ENCODE data around the gene KPNA1.

Gene KPNA1

DNA sequence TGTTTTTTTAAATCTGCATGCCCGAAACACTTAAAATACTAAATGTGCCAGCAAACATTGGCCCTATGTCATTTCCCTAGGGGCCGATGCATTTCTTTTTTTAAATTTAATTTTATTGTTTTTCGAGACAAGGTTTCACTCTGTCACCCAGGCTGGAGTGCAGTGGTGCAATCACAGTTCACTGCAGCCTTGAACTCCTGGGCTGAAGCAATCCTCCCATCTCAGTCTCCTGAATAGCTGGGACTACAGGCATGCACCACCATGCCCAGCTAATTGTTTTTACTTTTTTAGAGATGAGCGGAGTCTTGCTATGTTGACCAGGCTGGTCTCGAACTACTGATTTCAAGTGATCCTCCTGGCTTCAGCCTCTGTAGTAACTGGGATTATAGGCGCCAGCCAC is 43.9 kb upstream of the KPNA1 start:
- TF ChIP-seq, protein P1, sequence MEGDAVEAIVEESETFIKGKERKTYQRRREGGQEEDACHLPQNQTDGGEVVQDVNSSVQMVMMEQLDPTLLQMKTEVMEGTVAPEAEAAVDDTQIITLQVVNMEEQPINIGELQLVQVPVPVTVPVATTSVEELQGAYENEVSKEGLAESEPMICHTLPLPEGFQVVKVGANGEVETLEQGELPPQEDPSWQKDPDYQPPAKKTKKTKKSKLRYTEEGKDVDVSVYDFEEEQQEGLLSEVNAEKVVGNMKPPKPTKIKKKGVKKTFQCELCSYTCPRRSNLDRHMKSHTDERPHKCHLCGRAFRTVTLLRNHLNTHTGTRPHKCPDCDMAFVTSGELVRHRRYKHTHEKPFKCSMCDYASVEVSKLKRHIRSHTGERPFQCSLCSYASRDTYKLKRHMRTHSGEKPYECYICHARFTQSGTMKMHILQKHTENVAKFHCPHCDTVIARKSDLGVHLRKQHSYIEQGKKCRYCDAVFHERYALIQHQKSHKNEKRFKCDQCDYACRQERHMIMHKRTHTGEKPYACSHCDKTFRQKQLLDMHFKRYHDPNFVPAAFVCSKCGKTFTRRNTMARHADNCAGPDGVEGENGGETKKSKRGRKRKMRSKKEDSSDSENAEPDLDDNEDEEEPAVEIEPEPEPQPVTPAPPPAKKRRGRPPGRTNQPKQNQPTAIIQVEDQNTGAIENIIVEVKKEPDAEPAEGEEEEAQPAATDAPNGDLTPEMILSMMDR (IDR thresholded peaks at IDR 0.05; ENCODE audit: low read depth, low read length) = no peak
- H3K4me3 ChIP-seq (ENCODE audit: low read depth, low read length) = no peak overlapping the region

DNA sequence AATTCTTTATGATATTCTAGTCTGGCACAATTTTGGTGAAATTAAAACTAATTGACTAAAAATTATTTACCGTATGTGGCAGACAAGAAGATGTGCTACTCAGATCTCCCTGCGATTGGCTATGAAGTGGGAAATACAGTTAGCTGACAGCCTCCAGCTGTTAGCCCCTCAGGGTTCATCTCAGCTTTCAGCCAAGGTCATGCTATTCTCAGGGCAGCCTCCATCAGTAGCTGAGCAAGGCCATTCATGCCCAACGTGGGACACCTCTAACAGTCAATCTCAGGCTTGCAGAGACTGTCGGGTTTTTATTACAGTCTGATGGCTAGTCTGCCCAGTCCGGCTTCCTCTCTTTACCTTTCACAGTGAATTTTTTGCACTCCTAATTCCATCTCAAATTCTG is 42.6 kb upstream of the KPNA1 start:
- no peak overlapping the region for H3K4me3 ChIP-seq (ENCODE audit: low read depth, low read length)
- TF ChIP-seq, protein P1 (IDR thresholded peaks at IDR 0.05; ENCODE audit: low read depth, low read length) = no peak

DNA sequence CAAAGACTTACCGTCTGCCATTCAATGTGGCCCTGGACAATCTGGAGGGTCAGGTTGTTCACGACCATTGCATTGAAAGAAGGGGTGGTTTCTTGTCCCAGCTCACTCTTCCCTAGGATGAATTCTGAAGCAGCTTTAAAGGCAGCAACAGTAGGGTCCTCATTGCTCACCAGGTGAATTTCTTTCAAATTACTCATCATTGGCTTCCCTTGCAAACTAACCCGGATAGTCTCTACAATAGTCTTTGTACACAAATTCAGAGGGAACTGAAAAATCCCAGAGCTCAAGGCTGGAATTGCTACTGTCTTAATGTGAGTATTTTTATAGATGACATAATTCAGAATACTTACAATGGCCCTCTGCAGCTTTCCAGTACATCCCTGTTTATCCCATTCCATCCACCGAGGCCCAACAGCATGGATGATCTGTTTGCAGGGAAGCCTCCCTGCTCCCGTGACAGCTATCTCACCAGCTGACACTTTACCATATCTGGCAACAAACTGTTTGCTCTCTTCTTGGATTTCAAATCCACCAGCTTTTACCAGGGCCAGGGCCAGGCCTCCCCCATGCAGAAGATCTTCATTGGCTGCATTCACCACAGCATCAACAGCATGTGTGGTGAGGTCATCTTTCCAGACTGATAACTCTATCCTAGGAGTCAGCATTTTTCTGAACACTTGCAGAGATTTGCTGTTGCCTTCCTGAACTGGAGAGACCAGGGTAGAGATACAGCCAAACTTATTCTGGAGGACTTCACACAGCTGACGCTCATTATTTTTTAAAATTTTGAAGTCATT is 40.7 kb upstream of the KPNA1 start:
- H3K4me3 ChIP-seq (ENCODE audit: low read depth, low read length) = no peak overlapping the region
- TF ChIP-seq, protein P1 (IDR thresholded peaks at IDR 0.05; ENCODE audit: low read depth, low read length) = no peak

DNA sequence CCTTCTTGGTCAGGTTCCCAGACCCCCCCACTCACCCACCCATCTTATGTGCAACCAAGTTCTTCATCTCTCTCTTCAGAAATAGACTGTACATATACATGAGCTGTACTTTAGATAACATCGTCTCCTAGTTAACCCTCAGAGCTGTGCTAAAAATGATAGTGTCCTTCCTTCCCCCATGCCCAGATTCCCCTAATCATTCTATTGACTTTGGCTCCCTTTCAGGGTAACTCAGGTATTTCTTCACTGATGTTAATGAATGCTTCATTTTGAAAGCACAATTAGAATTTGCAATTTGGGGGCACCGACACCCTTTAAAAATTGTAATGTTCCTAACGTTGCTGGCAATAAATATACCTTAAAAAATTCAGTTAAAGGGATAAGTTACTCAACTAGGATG is 38.4 kb upstream of the KPNA1 start:
- H3K4me3 ChIP-seq (ENCODE audit: low read depth, low read length) = no peak overlapping the region
- TF ChIP-seq, protein P1 (IDR thresholded peaks at IDR 0.05; ENCODE audit: low read depth, low read length) = no peak

DNA sequence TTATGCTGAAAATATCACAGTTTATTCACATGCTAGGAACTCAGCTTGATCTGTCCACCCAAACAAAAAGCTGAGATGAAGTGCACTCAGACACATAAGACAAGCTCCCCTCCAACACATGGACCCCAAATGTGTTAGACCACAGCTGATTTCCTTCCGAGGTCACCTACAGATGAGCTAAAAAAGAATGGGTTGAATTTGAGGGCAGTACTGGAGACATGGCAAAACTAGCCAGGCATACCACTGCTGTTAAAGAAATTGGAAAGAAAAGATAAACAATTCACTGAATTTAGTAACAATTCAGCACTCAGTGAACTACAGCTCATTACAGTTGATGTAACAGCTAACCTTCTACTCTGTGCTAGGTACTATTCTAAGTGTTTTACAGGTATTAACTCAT is 33.9 kb upstream of the KPNA1 start:
- no peak overlapping the region for H3K4me3 ChIP-seq (ENCODE audit: low read depth, low read length)
- TF ChIP-seq, protein P1 (IDR thresholded peaks at IDR 0.05; ENCODE audit: low read depth, low read length) = no peak

DNA sequence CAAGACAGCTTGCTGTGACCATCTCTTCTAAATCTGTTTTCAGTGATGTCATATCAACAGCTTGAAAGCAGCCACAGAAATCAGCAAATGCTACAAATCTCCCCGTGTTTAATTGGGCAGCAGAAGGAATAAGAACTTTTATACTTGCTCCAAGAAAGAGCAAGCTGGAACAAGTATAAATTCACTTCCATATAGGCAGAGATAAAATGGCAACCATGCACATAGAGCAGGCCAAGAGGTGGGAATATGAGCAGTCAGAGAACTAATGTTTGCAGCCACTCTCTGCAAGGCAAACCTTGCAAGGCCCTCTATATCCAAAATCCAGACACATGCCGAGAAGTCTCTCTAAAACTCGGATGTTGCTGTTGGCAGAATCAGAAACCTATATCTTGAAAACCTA is 33.3 kb upstream of the KPNA1 start:
- no peak overlapping the region for H3K4me3 ChIP-seq (ENCODE audit: low read depth, low read length)
- TF ChIP-seq, protein P1 (IDR thresholded peaks at IDR 0.05; ENCODE audit: low read depth, low read length) = no peak

DNA sequence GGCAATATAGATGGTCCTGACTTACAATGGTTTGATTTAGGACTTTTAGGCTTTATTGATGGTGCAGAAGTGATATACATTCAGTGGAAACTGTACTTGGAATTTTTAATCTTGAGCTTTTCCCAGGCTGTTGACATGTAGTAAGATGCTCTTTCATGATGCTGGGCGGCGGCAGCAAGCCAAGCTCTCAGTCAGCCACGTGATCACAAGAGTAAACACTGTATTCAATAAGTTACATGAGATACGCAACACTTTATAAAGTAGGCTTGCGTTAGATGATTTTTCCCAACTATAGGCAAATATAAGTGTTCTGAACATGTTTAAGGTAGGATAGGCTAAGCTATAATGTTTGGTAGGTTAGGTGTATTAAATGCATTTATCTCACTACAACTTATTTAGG is 31.4 kb upstream of the KPNA1 start:
- TF ChIP-seq, protein P1 (IDR thresholded peaks at IDR 0.05; ENCODE audit: low read depth, low read length) = no peak

More for the DNA sequence above, 31.4 kb upstream of the KPNA1 start:
- no peak overlapping the region for H3K4me3 ChIP-seq (ENCODE audit: low read depth, low read length)

All from WI38 (cell line).